M059J (cell line): ENCODE data around the gene C2orf92. TPM values are rescaled to one million over a fixed set of nuclear protein-coding genes. Genes with fewer than 3 reads are reported as not detected.
"Not testable (repeated sequence)": the region's sequence is repeated elsewhere in the genome, so short reads cannot be mapped to it uniquely, and the experiment has no call there.

ENCODE experiments used
- DNase-seq: peaks from one replicate; pipeline ENCODE4 v3.0.0-alpha.2; 2012; ENCODE audit warnings: low read depth
- total RNA-seq: library from RNA; depleted of rRNA; stranded (reverse); fragments of >200 nt; shearing (Covaris generic); gene quantifications from 2 replicates; pipeline ENCODE4 v1.2.3, GENCODE V29; 2014

The C2orf92 gene
- total RNA-seq, 1 experiment from 2014 or later: 1.1 TPM

GRCh38 chr2:97693476-97693875 is 24.0 kb downstream of the C2orf92 start:
- peak; percentile 50 for DNase-seq

- DNase-seq: no peak
These were observed 26.2 kb downstream of the C2orf92 start for GRCh38 chr2:97695744-97696143.

DNA sequence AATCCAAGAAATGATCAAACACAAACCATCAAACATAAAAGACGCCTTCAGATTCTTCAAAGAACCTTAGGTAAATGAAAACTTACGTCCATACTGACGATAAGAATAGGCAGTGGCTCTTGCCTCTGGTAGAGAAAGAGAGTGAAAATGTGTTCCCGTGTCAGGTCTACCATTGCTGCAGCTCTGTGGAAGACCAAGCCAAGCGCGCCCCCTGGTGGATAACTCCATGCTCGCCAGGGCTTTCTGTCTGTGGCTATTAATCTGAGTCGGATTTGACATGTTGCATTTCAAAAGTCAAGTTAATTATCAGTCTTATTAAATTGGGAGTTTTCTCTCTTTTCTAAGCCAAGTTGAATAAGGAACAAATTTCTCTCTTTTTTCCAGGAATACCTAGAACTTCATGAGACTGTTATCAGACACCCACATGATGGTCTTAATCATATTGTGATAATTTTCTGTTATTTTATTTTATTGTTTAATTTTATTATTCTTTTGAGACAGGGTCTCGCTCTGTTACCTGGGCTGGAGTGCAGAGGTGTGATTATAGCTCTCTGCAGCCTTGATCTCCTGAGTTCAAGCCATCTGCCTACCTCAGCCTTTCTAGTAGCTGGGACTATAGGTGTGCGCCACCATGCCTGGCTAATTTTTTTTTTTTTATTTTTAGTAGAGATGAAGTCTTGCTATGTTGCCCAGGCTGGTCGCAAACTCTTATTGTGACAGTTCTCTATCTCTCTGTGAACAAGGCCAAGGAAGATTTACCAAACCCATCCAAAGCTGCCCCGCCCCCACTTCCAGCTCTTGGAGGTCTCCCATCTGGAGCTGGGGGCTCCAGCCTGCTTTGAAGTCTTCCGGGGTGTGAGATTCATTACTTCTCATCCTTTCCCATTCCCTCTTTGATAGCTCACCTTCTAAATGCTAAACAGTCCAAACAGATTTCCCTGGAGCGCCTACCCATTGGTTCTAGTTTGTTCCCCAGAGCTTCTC is 28.0 kb downstream of the C2orf92 start:
- peak; percentile 71 for DNase-seq

GRCh38 chr2:97698530-97698929 is 29.0 kb downstream of the C2orf92 start:
- DNase-seq: no peak

GRCh38 chr2:97699765-97700444 is 30.4 kb downstream of the C2orf92 start:
- peak; percentile 50 for DNase-seq

DNA sequence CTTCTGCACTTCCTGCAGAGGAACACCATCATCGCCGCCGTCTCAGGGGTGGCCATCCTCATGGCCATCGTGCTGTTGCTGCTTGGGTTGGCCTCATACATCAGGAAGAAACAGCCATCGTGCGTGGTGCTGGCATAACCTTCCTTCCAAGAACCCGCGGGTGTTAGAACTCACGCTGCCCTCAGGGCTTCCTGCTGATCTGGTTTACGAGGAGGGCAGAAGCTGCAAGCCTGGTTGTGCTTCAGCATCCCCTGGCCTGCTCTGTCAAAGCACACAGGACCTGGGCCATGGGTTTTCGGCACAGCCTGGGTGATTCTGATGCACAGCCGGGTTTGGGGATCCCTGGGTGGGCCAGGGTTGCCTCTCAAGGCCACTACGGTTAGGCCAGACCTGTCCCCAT is 31.7 kb downstream of the C2orf92 start:
- DNase-seq: no peak

- no peak for DNase-seq
These were observed 32.4 kb downstream of the C2orf92 start for GRCh38 chr2:97701851-97702465.

DNA sequence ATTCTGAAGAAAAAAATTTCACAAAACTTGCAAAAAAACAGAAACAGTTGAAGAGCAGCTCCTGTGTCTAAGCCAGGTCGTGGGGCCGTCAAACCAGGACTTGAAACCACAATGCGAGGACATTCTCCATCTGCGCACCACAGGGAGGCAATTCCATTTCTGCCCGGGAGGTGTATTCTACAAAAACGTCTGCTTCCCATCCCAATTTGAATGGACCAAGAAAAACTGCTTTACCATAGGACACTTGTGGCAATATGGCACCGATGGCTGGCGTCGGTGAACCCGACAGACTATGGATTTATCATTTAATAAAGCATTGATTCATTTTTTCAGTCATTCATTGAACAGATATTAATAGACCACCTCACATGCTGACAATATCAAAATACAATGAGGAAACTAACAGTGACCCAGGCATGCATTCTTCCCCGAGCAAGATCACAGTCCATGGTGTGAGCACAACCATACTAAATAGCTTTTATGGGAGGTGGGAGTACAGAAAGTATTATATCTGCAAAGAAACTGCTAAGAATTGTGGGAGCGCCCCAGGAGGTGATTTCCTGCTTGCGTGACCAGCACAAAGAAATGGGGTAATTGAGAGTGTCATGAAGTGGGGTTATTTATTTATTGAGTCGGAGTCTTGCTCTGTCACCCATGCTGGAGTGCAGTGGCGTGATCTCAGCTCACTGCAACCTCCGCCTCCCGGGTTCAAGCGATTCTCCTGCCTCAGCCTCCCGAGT is 33.4 kb downstream of the C2orf92 start:
- DNase-seq: no peak

- no peak for DNase-seq
These were observed 34.2 kb downstream of the C2orf92 start for GRCh38 chr2:97703741-97704140.

- no peak for DNase-seq
These were observed 35.5 kb downstream of the C2orf92 start for GRCh38 chr2:97704989-97705388.

GRCh38 chr2:97706112-97706511 is 36.6 kb downstream of the C2orf92 start:
- no peak for DNase-seq

GRCh38 chr2:97706708-97707345 is 37.3 kb downstream of the C2orf92 start:
- DNase-seq: no peak

DNA sequence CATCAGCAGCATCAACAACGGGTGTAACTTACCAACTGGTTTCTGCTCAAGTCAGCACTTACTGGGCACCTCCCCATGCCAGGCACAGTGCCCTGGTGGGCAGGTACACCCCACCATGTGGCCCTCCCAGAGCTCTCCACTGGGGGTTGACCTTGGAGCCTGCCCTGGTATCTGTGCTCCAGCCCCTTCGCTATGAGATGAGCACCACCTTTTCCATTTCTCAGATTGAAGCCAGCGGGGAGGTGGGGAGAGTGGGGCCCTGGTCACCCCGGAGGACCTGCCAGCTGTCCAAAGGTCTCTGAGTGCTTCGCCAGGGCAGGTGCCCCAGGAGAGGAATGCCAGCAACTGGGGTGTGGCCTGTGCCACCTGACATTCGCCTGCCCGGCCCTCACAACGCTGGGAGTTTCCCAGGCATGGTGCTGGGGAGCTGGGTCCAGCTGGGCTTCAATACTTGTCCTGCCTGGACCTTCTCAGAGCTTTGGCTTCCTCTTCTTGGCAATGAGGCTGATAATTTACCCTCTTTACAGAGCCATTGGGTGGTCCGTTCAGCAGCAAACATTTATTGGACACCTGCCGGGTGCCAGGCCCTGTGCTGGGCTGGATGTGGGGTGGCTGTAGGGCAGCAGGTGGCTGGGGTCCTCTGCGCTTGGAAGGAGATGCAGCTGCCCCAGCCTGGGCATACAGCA is 38.0 kb downstream of the C2orf92 start:
- DNase-seq: no peak

DNA sequence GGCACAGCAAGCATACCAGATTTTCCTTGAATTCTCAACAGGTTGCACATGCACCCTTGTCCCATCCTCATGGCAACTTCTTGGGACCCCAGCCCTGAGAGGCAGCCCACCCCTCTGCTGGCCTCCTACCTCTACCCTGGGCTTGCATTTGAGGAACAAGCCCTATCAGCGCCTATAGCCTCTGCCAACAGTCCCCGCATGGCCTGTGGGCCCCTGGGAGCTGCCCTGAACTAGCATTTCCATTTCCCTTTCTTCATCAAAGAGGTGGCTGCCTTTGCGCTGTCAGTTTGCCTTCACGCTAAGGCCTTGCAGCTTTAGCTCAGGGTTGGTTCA is 38.5 kb downstream of the C2orf92 start:
- no peak for DNase-seq

GRCh38 chr2:97708608-97709007 is 39.1 kb downstream of the C2orf92 start:
- DNase-seq: no peak

- DNase-seq: no peak
These were observed 41.8 kb downstream of the C2orf92 start for GRCh38 chr2:97711394-97711711.

DNA sequence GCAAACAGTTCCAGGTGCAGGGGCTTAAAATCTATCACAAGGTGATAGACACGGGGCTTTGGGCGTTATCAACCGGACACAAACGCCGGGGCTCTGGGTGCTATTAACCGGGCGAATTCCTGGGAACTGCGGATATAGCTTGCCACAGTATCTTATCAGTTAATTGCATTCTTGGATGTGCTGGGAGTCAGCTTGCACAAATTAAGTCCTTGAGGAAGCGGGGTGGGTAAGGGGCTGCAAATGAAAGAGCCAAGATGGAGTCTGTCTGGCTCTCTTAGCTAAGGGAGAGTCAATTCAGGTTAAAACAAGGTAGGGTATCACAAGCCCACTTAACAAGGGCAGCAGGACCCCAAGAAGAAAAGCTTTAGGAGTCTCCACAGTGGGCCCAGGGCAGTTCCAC is 42.7 kb downstream of the C2orf92 start:
- not testable (repeated sequence) for DNase-seq

DNA sequence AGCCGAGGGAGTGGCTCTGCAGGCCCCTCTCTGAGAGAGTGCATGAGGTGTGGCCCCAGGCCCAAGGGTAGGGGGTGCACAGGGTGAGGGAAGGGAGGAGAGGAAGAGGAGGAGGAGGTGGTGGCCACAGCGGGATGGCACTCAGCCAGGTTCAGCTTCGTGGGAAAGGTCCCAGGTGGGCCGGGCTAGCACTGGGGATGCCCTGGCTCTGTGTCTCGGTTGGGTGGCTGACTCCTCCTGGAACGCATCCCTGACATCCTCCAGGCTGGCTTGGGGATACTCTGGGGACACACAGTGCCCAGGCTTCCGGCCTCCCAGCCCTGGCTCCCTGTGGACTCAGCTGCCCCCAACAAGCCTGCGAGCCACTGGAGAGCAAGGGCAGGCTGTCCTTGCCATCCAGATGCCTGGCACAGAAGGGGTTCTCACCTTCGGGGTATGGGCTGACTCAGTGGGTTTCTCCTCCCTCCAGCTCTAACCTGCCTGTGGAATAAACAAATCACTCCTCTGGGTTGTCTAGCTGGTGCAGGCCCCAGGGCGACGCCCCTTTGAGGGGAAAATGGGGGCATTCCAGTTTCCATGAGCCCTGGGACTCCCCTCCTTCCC is 43.3 kb downstream of the C2orf92 start:
- DNase-seq: no peak

DNA sequence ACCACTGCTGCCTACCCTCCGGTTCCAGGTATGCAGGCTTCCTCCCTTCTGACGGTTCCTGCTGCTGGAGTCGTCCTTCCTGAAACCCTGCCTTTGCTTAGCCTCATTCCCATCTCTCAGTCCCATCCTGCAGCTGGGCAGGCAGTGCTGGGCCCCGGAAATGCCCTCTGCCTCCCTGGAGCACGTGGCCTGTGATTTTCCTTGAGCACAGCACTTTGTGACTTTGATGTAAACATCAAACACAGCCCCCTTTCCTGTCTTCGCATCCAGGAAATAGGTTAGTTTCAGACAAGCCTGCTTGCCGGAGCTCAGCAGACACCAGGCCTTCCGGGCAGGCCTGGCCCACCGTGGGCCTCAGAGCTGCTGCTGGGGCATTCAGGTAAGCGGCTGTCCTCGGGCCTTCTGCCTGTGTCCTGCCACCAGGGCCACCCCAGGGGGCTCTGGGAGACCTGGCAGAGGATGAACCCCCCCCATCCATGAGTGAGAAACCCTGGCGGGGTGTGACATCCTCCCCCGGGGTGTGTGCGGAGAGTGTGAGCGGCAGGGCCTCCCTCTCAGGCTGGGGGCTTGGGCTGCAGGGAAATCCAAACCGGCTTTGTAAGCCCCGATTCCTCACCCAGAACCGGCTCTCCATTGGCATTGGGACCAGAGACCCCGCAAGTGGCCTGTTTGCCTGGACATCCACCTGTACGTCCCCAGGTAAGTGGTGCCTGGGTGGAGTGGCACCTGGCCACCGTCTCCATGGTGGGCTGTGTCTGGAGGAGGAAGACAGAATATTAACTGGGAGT is 44.0 kb downstream of the C2orf92 start, which contains the start of gene ZAP70:
Gene ZAP70 (plus strand): TSS at position 281 of the 788 bp plus-strand sequence. CDS start 10,461 bp downstream, outside the sequence.
- no peak for DNase-seq
